ENCODE measurements around the gene WFS1. TPM values are rescaled to one million over a fixed set of nuclear protein-coding genes. Genes with fewer than 3 reads are reported as not detected.
A peak's percentile ranks its signal among the peaks of the same experiment; 100 is the strongest.

WFS1 gene
- total RNA-seq, 2 experiments from 2014 or later: 1.8 to 2.8 TPM

- no peak for ATAC-seq
- Mint-ChIP-seq H3K36me3 (ENCODE audit: low read depth) (no peaks in the 10 kb centered on the region), H3K4me1 (ENCODE audit: low read depth) (peaks cover 9% of the 10 kb centered on the region), H3K27ac (no peak overlapping the region), H3K27me3 (peaks cover 19% of the 10 kb centered on the region), H3K9me3 (no peaks in the 10 kb centered on the region), H3K4me3 (no peak overlapping the region)
- POLR2A ChIA-PET: no interaction called here
- intact Hi-C loops (cut with micrococcal nuclease): no loop called here
- DNase-seq: peak; percentile 58
- peak; percentile 16 for TF ChIP-seq CTCF (IDR thresholded peaks at IDR 0.05)
- CTCF ChIA-PET: interaction anchor here (0.6 to 2.9 kb wide), 5 partner anchors 13 to 145 kb away, joined by 3 to 12 read pairs (median 5); no protein-coding TSS in a partner anchor
Observed at GRCh38 chr4:6264225-6264540, 5.5 kb upstream of the WFS1 start.

GRCh38 chr4:6265546-6265945 lies 4.1 kb upstream of the WFS1 start:
- Mint-ChIP-seq H3K27me3 (peaks cover 15% of the 10 kb centered on the region), H3K4me3 (no peak overlapping the region), H3K36me3 (ENCODE audit: low read depth) (no peaks in the 10 kb centered on the region), H3K27ac (no peak overlapping the region), H3K9me3 (no peaks in the 10 kb centered on the region), H3K4me1 (ENCODE audit: low read depth) (peaks cover 12% of the 10 kb centered on the region)
- ChIA-PET POLR2A (no interaction called here), CTCF (interaction anchor here (0.7 to 2.3 kb wide), 4 partner anchors 12 to 66 kb away, joined by 3 to 12 read pairs (median 6); no protein-coding TSS in a partner anchor)
- TF ChIP-seq CTCF (IDR thresholded peaks at IDR 0.05): no peak
- ATAC-seq (no peak), DNase-seq (no peak)
- intact Hi-C loops (cut with micrococcal nuclease): no loop called here

- TF ChIP-seq CTCF (IDR thresholded peaks at IDR 0.05): no peak
- intact Hi-C loops (cut with micrococcal nuclease): no loop called here
- no peak for DNase-seq
- ChIA-PET POLR2A (interaction anchor here (1.1 to 1.5 kb wide), 2 partner anchors 60 to 126 kb away, joined by 3 read pairs; no protein-coding TSS in a partner anchor), CTCF (interaction anchor here (2.3 to 5.8 kb wide), 3 partner anchors 17 to 64 kb away, joined by 10 to 40 read pairs (median 17); no protein-coding TSS in a partner anchor)
- H3K9me3 Mint-ChIP-seq: no peaks in the 10 kb centered on the region
- H3K36me3 Mint-ChIP-seq (ENCODE audit: low read depth): no peaks in the 10 kb centered on the region
- H3K4me3 Mint-ChIP-seq: no peak overlapping the region
- peaks cover 9% of the 10 kb centered on the region for H3K27me3 Mint-ChIP-seq
- H3K4me1 Mint-ChIP-seq (ENCODE audit: low read depth): peaks cover 18% of the 10 kb centered on the region
- ATAC-seq: no peak
- no peak overlapping the region for H3K27ac Mint-ChIP-seq
Observed at GRCh38 chr4:6267573-6267972, 2.1 kb upstream of the WFS1 start.

GRCh38 chr4:6268650-6269615 lies 717 bp upstream of the WFS1 start:
- POLR2A ChIA-PET: interaction anchor here (1.7 kb wide), 1 partner anchor 10 kb away, joined by 7 read pairs; no protein-coding TSS in a partner anchor
- Mint-ChIP-seq H3K27ac (no peak overlapping the region), H3K4me1 (ENCODE audit: low read depth) (peaks cover 18% of the 10 kb centered on the region), H3K27me3 (peaks cover 9% of the 10 kb centered on the region), H3K36me3 (ENCODE audit: low read depth) (no peaks in the 10 kb centered on the region), H3K4me3 (peak overlapping the region; percentile 73), H3K9me3 (no peaks in the 10 kb centered on the region)
- CTCF ChIA-PET: interaction anchor here (1.2 to 5.8 kb wide), 4 partner anchors 8 to 63 kb away, joined by 3 to 40 read pairs (median 16); no protein-coding TSS in a partner anchor
- TF ChIP-seq CTCF (IDR thresholded peaks at IDR 0.05): no peak
- DNase-seq: no peak
- ATAC-seq: peak; percentile 6
- intact Hi-C loops (cut with micrococcal nuclease): no loop called here

Measured in activated CD8-positive, alpha-beta T cell treated with anti-CD3 and anti-CD28 coated beads for 36 hours (primary cell).